ENCODE results near the gene LRIG1.

GRCh38 chr3:66488492-66488891, 12.3 kb downstream of the LRIG1 start:
- TF ChIP-seq CTCF (IDR thresholded peaks at IDR 0.05) (no peak), POLR2AphosphoS5 (IDR thresholded peaks at IDR 0.05) (no peak), POLR2A (IDR thresholded peaks at IDR 0.05) (no peak)

Data from prostate gland (tissue), 2 donors.